HFFc6 (cell line): ENCODE measurements around the gene DDHD1. TPM values are rescaled to one million over a fixed set of nuclear protein-coding genes. Genes with fewer than 3 reads are reported as not detected.
"Not testable (repeated sequence)": the region's sequence is repeated elsewhere in the genome, so short reads cannot be mapped to it uniquely, and the experiment has no call there.

ENCODE experiments used
- DNase-seq: peaks from one replicate; pipeline ENCODE4 v3.0.0-alpha.2; 2018
- H3K27ac Mint-ChIP-seq: 2 replicates; pipeline ENCODE4 v1.8.0; 2020; ENCODE audit warnings: mild to moderate bottlenecking, mixed read lengths
- H3K27me3 Mint-ChIP-seq: 2 replicates; pipeline ENCODE4 v1.8.0; 2021; ENCODE audit warnings: mild to moderate bottlenecking, moderate library complexity, mixed read lengths; ENCODE audit not compliant: insufficient read depth
- H3K36me3 Mint-ChIP-seq: 2 replicates; pipeline ENCODE4 v1.8.0; 2021; ENCODE audit warnings: low read depth, mixed read lengths
- H3K4me1 Mint-ChIP-seq: 2 replicates; pipeline ENCODE4 v1.8.0; 2020; ENCODE audit warnings: low read depth, mixed read lengths
- H3K4me3 Mint-ChIP-seq: 2 replicates; pipeline ENCODE4 v1.8.0; 2020; ENCODE audit warnings: mild to moderate bottlenecking, moderate library complexity, mixed read lengths
- H3K9me3 Mint-ChIP-seq: 2 replicates; pipeline ENCODE4 v1.8.0; 2020; ENCODE audit warnings: mild to moderate bottlenecking, mixed read lengths
- total RNA-seq, 6 experiments: library from RNA; stranded (reverse); fragmentation: NEBNext Ultra II Directional; extraction: Animal tissue kit (Norgen Biotek cat#: 25700); gene quantifications; 2 replicates in 1 of 6; 3 replicates in 5 of 6; pipeline ENCODE4 v1.2.3, GENCODE V29; 2021
- TF ChIP-seq, protein P1 (sequence below): fragments of 200-600 bp; sonication (generic); IDR thresholded peaks from 2 replicates; pipeline ENCODE4 v1.5.0; 2021; ENCODE audit warnings: antibody characterized with exemption, mild to moderate bottlenecking

The DDHD1 gene
- total RNA-seq, 6 experiments from 2014 or later: 9.1 to 10.7 (median 9.7) TPM

DNA sequence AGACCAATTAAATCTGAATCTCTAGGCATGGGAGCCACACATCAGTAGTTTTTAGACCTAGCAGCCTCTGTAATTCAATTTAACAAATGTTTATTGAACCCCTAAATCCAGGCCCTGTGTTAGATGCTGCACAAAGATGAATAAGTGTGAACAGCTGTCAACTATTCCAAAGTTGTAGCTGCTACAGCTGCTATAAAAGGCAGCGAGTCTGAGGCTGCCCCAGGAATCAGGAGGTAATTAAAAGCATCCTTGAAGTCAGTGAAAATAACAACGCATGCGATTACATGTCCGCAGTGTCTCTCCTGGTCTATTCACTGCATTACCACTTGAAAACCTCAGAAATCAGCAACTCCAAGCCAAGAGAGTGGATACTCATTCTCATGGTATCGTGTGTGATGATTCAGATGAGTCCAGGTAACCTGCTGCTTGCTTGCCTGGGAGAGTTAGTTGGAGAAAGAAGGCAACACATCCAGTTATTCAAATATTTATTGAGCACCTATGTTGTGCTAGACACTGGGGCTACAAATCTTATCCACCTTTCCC lies 34.9 kb upstream of the DDHD1 start:
- DNase-seq: no peak
- no peak overlapping the region for H3K4me3 Mint-ChIP-seq
- H3K9me3 Mint-ChIP-seq: no peaks in the 10 kb centered on the region
- H3K36me3 Mint-ChIP-seq: no peaks in the 10 kb centered on the region
- H3K4me1 Mint-ChIP-seq: peaks cover 15% of the 10 kb centered on the region; the same call in 1 of the 2 replicates
- peaks cover 11% of the 10 kb centered on the region for H3K27me3 Mint-ChIP-seq
- no peak overlapping the region for H3K27ac Mint-ChIP-seq
- TF ChIP-seq, protein P1, sequence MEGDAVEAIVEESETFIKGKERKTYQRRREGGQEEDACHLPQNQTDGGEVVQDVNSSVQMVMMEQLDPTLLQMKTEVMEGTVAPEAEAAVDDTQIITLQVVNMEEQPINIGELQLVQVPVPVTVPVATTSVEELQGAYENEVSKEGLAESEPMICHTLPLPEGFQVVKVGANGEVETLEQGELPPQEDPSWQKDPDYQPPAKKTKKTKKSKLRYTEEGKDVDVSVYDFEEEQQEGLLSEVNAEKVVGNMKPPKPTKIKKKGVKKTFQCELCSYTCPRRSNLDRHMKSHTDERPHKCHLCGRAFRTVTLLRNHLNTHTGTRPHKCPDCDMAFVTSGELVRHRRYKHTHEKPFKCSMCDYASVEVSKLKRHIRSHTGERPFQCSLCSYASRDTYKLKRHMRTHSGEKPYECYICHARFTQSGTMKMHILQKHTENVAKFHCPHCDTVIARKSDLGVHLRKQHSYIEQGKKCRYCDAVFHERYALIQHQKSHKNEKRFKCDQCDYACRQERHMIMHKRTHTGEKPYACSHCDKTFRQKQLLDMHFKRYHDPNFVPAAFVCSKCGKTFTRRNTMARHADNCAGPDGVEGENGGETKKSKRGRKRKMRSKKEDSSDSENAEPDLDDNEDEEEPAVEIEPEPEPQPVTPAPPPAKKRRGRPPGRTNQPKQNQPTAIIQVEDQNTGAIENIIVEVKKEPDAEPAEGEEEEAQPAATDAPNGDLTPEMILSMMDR: no peak

GRCh38 chr14:53186532-53186931 lies 33.4 kb upstream of the DDHD1 start:
- TF ChIP-seq, protein P1: no peak
- H3K9me3 Mint-ChIP-seq: no peaks in the 10 kb centered on the region
- no peak overlapping the region for H3K27ac Mint-ChIP-seq
- peaks cover 12% of the 10 kb centered on the region for H3K27me3 Mint-ChIP-seq
- DNase-seq: no peak
- H3K4me1 Mint-ChIP-seq: peaks cover 6% of the 10 kb centered on the region; the same call in 1 of the 2 replicates
- H3K4me3 Mint-ChIP-seq: no peak overlapping the region
- no peaks in the 10 kb centered on the region for H3K36me3 Mint-ChIP-seq

DNA sequence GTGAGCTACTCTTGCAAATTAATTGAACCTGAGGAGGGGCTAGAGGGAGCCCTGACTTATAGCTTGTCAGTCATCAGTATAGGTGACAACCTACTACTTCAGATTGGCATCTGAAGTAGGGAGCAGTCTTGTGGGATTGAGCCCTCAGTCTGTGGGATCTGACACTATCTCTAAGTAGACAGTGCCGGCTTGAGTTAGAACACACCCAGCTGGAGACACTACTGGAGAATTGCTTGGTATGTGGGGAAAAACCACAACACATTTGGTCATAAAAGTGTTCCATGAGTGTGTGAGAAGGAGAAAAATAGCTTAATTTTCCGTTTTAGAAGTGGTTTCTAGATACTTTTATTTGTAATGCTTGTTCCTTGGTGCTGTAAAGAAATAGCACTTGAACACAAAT lies 30.5 kb upstream of the DDHD1 start:
- TF ChIP-seq, protein P1: no peak
- peak; percentile 21 for DNase-seq
- peaks cover 20% of the 10 kb centered on the region for H3K27me3 Mint-ChIP-seq
- peaks cover 6% of the 10 kb centered on the region; the same call in 1 of the 2 replicates for H3K4me1 Mint-ChIP-seq
- H3K27ac Mint-ChIP-seq: no peak overlapping the region
- H3K4me3 Mint-ChIP-seq: no peak overlapping the region
- no peaks in the 10 kb centered on the region for H3K36me3 Mint-ChIP-seq
- no peaks in the 10 kb centered on the region for H3K9me3 Mint-ChIP-seq

GRCh38 chr14:53183056-53183455 lies 29.9 kb upstream of the DDHD1 start:
- Mint-ChIP-seq H3K4me1 (peaks cover 6% of the 10 kb centered on the region; the same call in 1 of the 2 replicates), H3K27ac (no peak overlapping the region), H3K27me3 (peaks cover 23% of the 10 kb centered on the region), H3K9me3 (no peaks in the 10 kb centered on the region), H3K4me3 (no peak overlapping the region), H3K36me3 (no peaks in the 10 kb centered on the region)
- TF ChIP-seq, protein P1: no peak
- DNase-seq: no peak

DNA sequence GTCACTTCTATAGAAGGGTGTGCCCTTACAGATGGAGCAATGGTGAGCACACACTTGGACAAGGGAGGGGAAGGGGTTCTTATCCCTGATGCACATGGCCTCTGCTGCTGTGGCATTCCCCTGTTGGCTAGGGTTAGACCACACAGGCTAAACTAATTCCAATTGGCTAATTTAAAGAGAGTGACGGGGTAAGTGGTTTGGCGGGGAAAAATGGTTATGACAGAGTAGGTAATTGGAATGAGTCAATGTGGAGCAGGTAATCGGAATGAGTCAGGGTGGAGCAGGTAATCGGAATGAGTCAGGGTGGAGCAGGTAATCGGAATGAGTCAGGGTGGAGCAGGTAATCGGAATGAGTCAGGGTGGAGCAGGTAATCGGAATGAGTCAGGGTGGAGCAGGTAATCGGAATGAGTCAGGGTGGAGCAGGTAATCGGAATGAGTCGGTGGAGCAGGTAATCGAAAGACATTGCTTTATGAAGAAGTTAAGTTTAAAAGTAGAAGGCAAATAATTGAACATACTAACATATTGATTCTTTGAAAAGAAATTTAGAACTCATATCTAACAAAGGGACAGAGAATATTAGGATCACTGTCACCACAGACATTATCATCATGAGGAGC lies 28.4 kb upstream of the DDHD1 start:
- peaks cover 20% of the 10 kb centered on the region for H3K27me3 Mint-ChIP-seq
- H3K4me3 Mint-ChIP-seq, H3K27ac Mint-ChIP-seq, H3K36me3 Mint-ChIP-seq, DNase-seq, H3K4me1 Mint-ChIP-seq, H3K9me3 Mint-ChIP-seq: not testable (repeated sequence)
